Fibroblast of lung (primary cell): ENCODE results near the gene PCMTD2. TPM values are rescaled to one million over a fixed set of nuclear protein-coding genes. Genes with fewer than 3 reads are reported as not detected.

Experiments
- DNase-seq, 2 donors: peaks; one replicate each; pipeline versions ENCODE4 v3.0.0 to v3.0.0-alpha.2; 2010; ENCODE audit warnings: low read depth in 2 of 2
- H2AFZ ChIP-seq: 2 replicates; pipeline ENCODE4 v1.5.1; 2012; ENCODE audit warnings: low read length, control low read depth, inconsistent platforms
- H3K27ac ChIP-seq: 2 replicates; pipeline ENCODE4 v1.5.1; 2011; ENCODE audit warnings: low read length, control low read depth; ENCODE audit not compliant: insufficient read depth
- H3K27me3 ChIP-seq: 2 replicates; pipeline ENCODE4 v1.5.1; 2011; ENCODE audit warnings: mild to moderate bottlenecking, low read length; ENCODE audit not compliant: control insufficient read depth, insufficient read depth
- H3K36me3 ChIP-seq: 2 replicates; pipeline ENCODE4 v1.5.1; 2011; ENCODE audit warnings: low read length; ENCODE audit not compliant: control insufficient read depth, insufficient read depth
- H3K4me1 ChIP-seq: 2 replicates; pipeline ENCODE4 v1.5.1; 2011; ENCODE audit warnings: low read length; ENCODE audit not compliant: control insufficient read depth, insufficient read depth; ENCODE audit errors: extremely low read depth
- H3K4me2 ChIP-seq: 2 replicates; pipeline ENCODE4 v1.5.1; 2011; ENCODE audit warnings: low read length, control low read depth; ENCODE audit not compliant: insufficient read depth; ENCODE audit errors: extremely low read depth
- H3K4me3 ChIP-seq, 4 experiments: fragments of 200-600 bp in 1 of 4; sonication (generic) in 1 of 4; replicated peaks in 1 of 4; 2 replicates each; pipeline ENCODE4 v1.5.1; 2011 to 2016; ENCODE audit warnings: low read length in 4 of 4, low read depth in 3 of 4, mild to moderate bottlenecking in 3 of 4, control low read depth in 2 of 4, inconsistent platforms in 1 of 4, mixed read lengths in 1 of 4; ENCODE audit not compliant: insufficient read depth in 1 of 4; ENCODE audit errors: control extremely low read depth in 1 of 4
- H3K79me2 ChIP-seq: 2 replicates; pipeline ENCODE4 v1.5.1; 2012; ENCODE audit warnings: mild to moderate bottlenecking, low read length, inconsistent platforms; ENCODE audit not compliant: control insufficient read depth, insufficient read depth
- H3K9ac ChIP-seq: 2 replicates; pipeline ENCODE4 v1.5.1; 2011; ENCODE audit warnings: mild to moderate bottlenecking, low read length, control low read depth; ENCODE audit not compliant: insufficient read depth
- H3K9me3 ChIP-seq: 2 replicates; pipeline ENCODE4 v1.5.1; 2012; ENCODE audit warnings: low read depth, low read length; ENCODE audit not compliant: control insufficient read depth, insufficient read depth
- H4K20me1 ChIP-seq: 2 replicates; pipeline ENCODE4 v1.5.1; 2011; ENCODE audit warnings: low read length; ENCODE audit not compliant: control insufficient read depth, insufficient read depth; ENCODE audit errors: extremely low read depth
- EZH2 ChIP-seq: IDR thresholded peaks from 2 replicates; pipeline ENCODE4 v1.5.1; 2012; ENCODE audit warnings: low read length, control low read depth, mild to moderate bottlenecking; ENCODE audit errors: missing control alignments
- polyA plus RNA-seq, 2 donors: library from polyadenylated mRNA; depleted of rRNA in 1 of 2; stranded (reverse) in 1 of 2; unstranded in 1 of 2; fragments of >200 nt; gene quantifications; 2 replicates each; pipeline ENCODE4 v1.2.1, GENCODE V29; 2011 to 2012; ENCODE audit warnings: missing spikeins in 1 of 2
- total RNA-seq: library from RNA; depleted of rRNA; stranded (reverse); fragments of >200 nt; gene quantifications from 2 replicates; pipeline ENCODE4 v1.2.1, GENCODE V29; 2014
- TF ChIP-seq, protein P1 (sequence below), 2 donors: IDR thresholded peaks in 1 of 2; conservative IDR thresholded peaks in 1 of 2; 1 replicate in 1 of 2; 2 replicates in 1 of 2; pipeline ENCODE4 v1.5.1; 2011 to 2012; ENCODE audit warnings: low read length in 2 of 2, control low read depth in 1 of 2, inconsistent platforms in 1 of 2, low read depth in 1 of 2, mild to moderate bottlenecking in 1 of 2

Gene PCMTD2
- total and polyA plus RNA-seq, 2 donors (not counting 1 experiment from before 2014, with no cell fraction given), result 39.5 to 42.9 TPM

DNA sequence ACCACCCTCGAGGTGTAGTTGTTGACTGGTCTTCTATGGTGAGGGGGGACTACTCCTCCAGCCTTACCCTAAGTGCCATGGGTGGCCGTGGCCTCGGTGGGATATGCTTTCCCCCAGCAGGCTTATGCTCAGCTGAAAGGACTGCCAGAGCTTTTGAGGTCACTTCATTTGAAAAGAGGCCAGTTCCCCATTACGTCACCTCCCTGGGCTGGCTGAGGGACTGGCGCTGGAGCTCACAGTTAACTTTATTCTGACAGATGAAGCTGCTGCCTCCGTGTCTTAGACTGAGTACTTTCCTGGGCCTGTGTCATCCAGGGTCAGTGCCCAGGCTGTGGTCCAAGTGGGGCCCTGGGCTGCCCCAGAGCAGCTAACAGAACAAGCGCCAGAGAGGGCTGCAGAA lies 42.8 kb upstream of the PCMTD2 start:
- Histone ChIP-seq H3K4me3 (no peak overlapping the region), H3K4me2 (no peak overlapping the region), H3K9ac (no peak overlapping the region), H3K36me3 (no peaks in the 10 kb centered on the region), H2AFZ (no peak overlapping the region), H3K4me1 (no peaks in the 10 kb centered on the region), H3K9me3 (no peaks in the 10 kb centered on the region), H4K20me1 (no peaks in the 10 kb centered on the region), H3K79me2 (no peaks in the 10 kb centered on the region), H3K27me3 (peaks cover 9% of the 10 kb centered on the region), H3K27ac (no peak overlapping the region)
- TF ChIP-seq, protein P1, sequence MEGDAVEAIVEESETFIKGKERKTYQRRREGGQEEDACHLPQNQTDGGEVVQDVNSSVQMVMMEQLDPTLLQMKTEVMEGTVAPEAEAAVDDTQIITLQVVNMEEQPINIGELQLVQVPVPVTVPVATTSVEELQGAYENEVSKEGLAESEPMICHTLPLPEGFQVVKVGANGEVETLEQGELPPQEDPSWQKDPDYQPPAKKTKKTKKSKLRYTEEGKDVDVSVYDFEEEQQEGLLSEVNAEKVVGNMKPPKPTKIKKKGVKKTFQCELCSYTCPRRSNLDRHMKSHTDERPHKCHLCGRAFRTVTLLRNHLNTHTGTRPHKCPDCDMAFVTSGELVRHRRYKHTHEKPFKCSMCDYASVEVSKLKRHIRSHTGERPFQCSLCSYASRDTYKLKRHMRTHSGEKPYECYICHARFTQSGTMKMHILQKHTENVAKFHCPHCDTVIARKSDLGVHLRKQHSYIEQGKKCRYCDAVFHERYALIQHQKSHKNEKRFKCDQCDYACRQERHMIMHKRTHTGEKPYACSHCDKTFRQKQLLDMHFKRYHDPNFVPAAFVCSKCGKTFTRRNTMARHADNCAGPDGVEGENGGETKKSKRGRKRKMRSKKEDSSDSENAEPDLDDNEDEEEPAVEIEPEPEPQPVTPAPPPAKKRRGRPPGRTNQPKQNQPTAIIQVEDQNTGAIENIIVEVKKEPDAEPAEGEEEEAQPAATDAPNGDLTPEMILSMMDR (conservative IDR thresholded peaks at IDR 0.05 in 1 of 2, IDR thresholded peaks at IDR 0.05 in 1 of 2; ENCODE audit: low read depth in 1 of 2, low read length in 2 of 2), result no peak
- no peak for TF ChIP-seq EZH2
- peak; percentile 52 to 80 for DNase-seq

DNA sequence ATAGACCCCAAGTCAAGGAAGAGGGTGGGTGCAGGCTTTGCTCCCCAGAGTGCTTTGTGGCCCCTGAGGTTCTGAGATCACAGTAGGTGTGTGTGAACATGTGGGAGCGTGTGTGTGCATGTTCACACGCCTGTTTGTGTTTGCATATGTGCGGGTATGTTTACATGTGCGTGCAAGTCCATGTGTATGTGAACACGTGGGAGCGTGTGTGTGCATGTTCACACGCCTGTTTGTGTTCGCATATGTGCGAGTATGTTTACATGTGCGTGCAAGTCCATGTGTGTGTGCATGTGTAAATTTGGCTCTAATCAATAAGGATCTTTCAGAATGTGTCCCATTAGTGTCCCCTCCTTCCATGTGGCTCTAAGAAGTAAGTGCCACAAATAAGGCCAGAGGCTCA lies 41.4 kb upstream of the PCMTD2 start:
- H3K4me3 ChIP-seq, result no peak overlapping the region
- peaks cover 13% of the 10 kb centered on the region for H3K27me3 ChIP-seq
- H3K9me3 ChIP-seq, result no peaks in the 10 kb centered on the region
- no peak for DNase-seq
- no peak overlapping the region for H3K4me2 ChIP-seq
- no peaks in the 10 kb centered on the region for H4K20me1 ChIP-seq
- H3K36me3 ChIP-seq, result no peaks in the 10 kb centered on the region
- TF ChIP-seq, protein P1 (conservative IDR thresholded peaks at IDR 0.05 in 1 of 2, IDR thresholded peaks at IDR 0.05 in 1 of 2; ENCODE audit: low read depth in 1 of 2, low read length in 2 of 2), result no peak
- H3K27ac ChIP-seq, result no peak overlapping the region
- no peak overlapping the region for H3K9ac ChIP-seq
- no peaks in the 10 kb centered on the region for H3K4me1 ChIP-seq
- no peaks in the 10 kb centered on the region for H3K79me2 ChIP-seq
- no peak overlapping the region for H2AFZ ChIP-seq

DNA sequence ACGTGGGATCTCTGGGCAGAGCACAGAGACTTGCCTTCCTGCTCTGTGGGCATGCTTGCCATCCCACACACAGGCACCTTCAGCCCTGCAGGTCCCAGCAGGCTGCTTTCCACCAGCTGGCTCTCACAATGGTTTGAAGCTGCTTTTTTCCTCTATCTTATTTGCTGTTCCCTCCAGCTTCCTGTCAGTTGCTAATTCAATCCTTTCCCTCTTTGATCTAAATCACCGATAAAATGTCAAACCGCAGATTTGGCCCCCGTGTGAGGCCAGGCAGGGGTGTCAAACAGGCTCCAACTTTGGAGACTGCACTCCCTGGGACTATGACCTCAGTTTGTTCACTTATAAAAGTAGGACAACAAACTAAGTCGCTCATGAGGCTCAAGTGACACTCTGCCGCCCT lies 40.6 kb upstream of the PCMTD2 start:
- no peak for DNase-seq
- Histone ChIP-seq H3K9me3 (no peaks in the 10 kb centered on the region), H2AFZ (no peak overlapping the region), H3K4me1 (no peaks in the 10 kb centered on the region), H3K36me3 (no peaks in the 10 kb centered on the region), H3K27ac (no peak overlapping the region), H3K79me2 (no peaks in the 10 kb centered on the region), H4K20me1 (no peaks in the 10 kb centered on the region), H3K27me3 (peaks cover 21% of the 10 kb centered on the region), H3K4me2 (no peak overlapping the region), H3K9ac (no peak overlapping the region), H3K4me3 (no peak overlapping the region)
- TF ChIP-seq EZH2, result no peak
- TF ChIP-seq, protein P1 (conservative IDR thresholded peaks at IDR 0.05 in 1 of 2, IDR thresholded peaks at IDR 0.05 in 1 of 2; ENCODE audit: low read depth in 1 of 2, low read length in 2 of 2), result no peak
